ENCODE results near the gene CAB39L. TPM values are rescaled to one million over a fixed set of nuclear protein-coding genes. Genes with fewer than 3 reads are reported as not detected.

CAB39L gene
- total RNA-seq, 1 donor from 2014 or later = 18.3 TPM

DNA sequence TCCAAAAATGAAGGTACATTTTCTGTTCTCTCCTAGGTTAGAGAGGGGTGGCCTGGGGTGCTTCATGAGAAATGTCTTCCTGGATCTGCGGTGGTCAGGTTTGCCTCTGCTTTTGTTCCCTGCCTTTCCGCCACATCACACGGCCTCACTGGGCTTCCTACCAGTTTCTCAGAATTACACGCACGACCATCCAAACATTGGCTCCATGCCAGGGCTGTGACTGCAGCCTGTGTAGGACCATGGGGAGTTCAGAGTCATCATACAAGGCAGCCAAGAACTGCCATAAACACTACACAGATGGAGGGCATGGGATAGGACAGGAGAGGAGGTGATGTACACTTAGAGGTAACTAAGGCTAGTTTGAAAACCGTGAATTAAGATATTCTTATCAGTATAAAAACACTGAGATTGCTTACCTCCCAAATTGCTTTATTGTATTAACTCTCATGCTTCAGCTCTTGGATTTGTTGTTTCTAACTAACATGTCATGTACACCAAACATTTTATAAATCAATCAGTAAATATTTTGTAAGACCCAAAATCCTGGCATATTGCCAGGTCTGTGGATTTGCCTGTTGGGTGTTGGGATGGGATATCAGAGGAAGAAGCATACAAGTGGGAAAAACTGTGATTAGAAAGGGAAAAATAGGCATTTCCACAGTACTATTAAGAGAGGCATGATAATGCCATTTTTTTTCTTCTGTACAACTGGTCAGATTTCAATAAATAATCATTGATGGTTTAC, 150.9 kb downstream of the CAB39L start:
- DNase-seq (ENCODE audit: low read depth) = no peak
- Histone ChIP-seq H3K27me3 (ENCODE audit: control insufficient read depth, insufficient read depth, low read length) (no peaks in the 10 kb centered on the region), H3K4me3 (ENCODE audit: low read depth, low read length) (no peak overlapping the region), H3K36me3 (ENCODE audit: control insufficient read depth, insufficient read depth, low read length) (no peaks in the 10 kb centered on the region)
- TF ChIP-seq, protein P1, sequence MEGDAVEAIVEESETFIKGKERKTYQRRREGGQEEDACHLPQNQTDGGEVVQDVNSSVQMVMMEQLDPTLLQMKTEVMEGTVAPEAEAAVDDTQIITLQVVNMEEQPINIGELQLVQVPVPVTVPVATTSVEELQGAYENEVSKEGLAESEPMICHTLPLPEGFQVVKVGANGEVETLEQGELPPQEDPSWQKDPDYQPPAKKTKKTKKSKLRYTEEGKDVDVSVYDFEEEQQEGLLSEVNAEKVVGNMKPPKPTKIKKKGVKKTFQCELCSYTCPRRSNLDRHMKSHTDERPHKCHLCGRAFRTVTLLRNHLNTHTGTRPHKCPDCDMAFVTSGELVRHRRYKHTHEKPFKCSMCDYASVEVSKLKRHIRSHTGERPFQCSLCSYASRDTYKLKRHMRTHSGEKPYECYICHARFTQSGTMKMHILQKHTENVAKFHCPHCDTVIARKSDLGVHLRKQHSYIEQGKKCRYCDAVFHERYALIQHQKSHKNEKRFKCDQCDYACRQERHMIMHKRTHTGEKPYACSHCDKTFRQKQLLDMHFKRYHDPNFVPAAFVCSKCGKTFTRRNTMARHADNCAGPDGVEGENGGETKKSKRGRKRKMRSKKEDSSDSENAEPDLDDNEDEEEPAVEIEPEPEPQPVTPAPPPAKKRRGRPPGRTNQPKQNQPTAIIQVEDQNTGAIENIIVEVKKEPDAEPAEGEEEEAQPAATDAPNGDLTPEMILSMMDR (IDR thresholded peaks at IDR 0.05; ENCODE audit: insufficient read depth, low read length, poor library complexity, severe bottlenecking) = no peak

DNA sequence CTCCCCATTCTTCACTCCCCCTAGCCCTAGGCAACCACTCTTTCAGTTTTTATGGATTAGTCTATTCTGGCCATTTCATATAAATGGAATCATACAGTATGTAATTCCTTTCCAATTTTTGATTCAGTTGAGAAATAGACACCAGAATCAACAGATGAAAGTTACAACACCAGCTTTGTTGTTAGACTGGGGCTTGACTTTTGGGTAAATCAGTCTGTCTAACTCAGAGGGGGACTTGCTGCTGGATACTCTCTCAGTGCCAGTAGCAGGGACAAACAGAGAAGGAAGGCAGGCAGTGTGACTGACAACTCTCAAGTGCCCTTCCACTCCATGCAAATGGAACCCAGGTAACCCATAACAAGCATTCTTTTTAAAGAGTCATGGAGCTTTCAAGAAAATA, 155.4 kb downstream of the CAB39L start:
- TF ChIP-seq, protein P1 (IDR thresholded peaks at IDR 0.05; ENCODE audit: insufficient read depth, low read length, poor library complexity, severe bottlenecking) = no peak
- Histone ChIP-seq H3K4me3 (ENCODE audit: low read depth, low read length) (no peak overlapping the region), H3K36me3 (ENCODE audit: control insufficient read depth, insufficient read depth, low read length) (no peaks in the 10 kb centered on the region), H3K27me3 (ENCODE audit: control insufficient read depth, insufficient read depth, low read length) (no peaks in the 10 kb centered on the region)
- no peak for DNase-seq (ENCODE audit: low read depth)

DNA sequence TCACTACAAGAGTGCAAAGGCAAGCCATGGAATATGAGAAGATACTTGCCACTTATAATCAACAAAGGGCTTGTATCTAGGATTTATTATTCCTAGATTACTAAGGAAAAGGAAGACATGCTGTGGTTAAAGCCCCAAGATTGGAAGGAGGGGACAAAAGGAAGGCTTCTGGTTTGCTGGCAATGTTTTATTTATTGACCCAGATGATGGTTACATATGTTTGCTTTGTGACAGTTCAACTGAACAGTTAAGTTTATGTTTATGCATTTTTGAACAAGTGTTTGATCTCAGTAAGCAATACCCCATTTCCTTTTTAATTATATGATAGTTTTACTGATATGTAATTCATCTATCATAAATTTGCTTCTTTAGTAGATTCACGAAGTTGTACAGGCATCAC, 155.9 kb downstream of the CAB39L start:
- TF ChIP-seq, protein P1 (IDR thresholded peaks at IDR 0.05; ENCODE audit: insufficient read depth, low read length, poor library complexity, severe bottlenecking) = no peak
- H3K4me3 ChIP-seq (ENCODE audit: low read depth, low read length) = no peak overlapping the region
- DNase-seq (ENCODE audit: low read depth) = no peak
- no peaks in the 10 kb centered on the region for H3K36me3 ChIP-seq (ENCODE audit: control insufficient read depth, insufficient read depth, low read length)
- no peaks in the 10 kb centered on the region for H3K27me3 ChIP-seq (ENCODE audit: control insufficient read depth, insufficient read depth, low read length)

DNA sequence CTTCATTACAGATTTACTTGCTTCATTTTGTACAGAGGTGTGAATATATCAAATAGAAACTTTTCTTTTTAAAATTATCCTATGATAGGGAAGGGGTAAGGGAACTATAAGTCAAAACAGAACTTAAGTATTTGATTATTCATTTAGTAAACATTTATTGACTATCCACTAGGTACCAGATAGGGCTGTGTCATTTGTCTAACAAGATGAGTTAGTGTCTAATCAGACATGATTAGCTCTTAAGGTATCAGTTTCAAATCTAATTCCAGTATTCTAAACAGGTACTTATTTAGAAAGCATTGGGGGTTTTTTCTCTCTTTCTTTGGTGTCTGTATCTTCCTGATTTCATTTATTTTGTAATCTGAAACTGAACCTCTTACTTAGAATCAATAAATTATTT, 164.0 kb downstream of the CAB39L start:
- Histone ChIP-seq H3K36me3 (ENCODE audit: control insufficient read depth, insufficient read depth, low read length) (no peaks in the 10 kb centered on the region), H3K4me3 (ENCODE audit: low read depth, low read length) (no peak overlapping the region), H3K27me3 (ENCODE audit: control insufficient read depth, insufficient read depth, low read length) (no peaks in the 10 kb centered on the region)
- TF ChIP-seq, protein P1 (IDR thresholded peaks at IDR 0.05; ENCODE audit: insufficient read depth, low read length, poor library complexity, severe bottlenecking) = no peak
- DNase-seq (ENCODE audit: low read depth) = no peak

DNA sequence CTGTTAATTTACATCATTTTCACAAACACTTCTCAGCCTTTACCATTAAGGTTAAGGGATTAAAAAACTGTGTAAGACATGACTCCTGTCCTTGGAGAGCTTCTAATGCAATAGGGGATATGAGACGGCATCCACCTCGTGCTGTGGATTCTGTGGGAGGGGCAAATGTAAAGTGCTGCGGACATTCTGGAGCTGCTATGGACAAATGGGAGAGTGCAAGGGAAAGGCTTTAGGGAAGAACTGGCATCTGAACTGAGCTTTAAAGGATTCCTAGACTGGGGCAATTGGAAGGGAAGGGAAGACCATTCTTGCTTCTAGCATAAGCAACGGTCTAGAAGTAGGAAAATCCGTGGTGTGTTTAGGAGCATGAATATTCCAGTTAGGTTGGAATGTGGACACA, 164.8 kb downstream of the CAB39L start:
- H3K27me3 ChIP-seq (ENCODE audit: control insufficient read depth, insufficient read depth, low read length) = no peaks in the 10 kb centered on the region
- TF ChIP-seq, protein P1 (IDR thresholded peaks at IDR 0.05; ENCODE audit: insufficient read depth, low read length, poor library complexity, severe bottlenecking) = no peak
- DNase-seq (ENCODE audit: low read depth) = no peak
- no peaks in the 10 kb centered on the region for H3K36me3 ChIP-seq (ENCODE audit: control insufficient read depth, insufficient read depth, low read length)
- H3K4me3 ChIP-seq (ENCODE audit: low read depth, low read length) = no peak overlapping the region

DNA sequence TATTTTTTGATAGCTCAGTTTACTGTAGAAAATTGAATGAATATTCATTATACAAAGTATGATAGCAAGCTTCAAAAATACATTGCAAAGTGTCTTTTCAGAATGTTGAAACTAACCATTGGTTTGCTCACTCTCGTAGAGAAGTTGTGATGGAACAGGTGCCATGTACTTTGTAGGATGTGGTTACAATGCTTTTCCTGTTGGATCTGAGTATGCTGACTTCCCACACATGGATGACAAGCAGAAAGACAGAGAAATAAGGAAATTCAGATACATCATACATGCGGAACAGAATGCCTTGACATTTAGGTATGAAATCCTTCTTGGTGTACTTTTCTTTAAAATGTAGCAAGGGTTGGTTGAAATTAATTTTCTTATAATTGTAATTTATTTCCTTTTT, 165.7 kb downstream of the CAB39L start:
- TF ChIP-seq, protein P1 (IDR thresholded peaks at IDR 0.05; ENCODE audit: insufficient read depth, low read length, poor library complexity, severe bottlenecking) = no peak
- Histone ChIP-seq H3K4me3 (ENCODE audit: low read depth, low read length) (no peak overlapping the region), H3K27me3 (ENCODE audit: control insufficient read depth, insufficient read depth, low read length) (no peaks in the 10 kb centered on the region), H3K36me3 (ENCODE audit: control insufficient read depth, insufficient read depth, low read length) (no peaks in the 10 kb centered on the region)
- no peak for DNase-seq (ENCODE audit: low read depth)
